Effector memory CD8-positive, alpha-beta T cell (primary cell): ENCODE measurements around the gene ZCCHC24.

Experiments
- ATAC-seq: fragments of 150-1000 bp; cut with Tn5 transposase; replicated peaks from 2 replicates; pipeline ENCODE4 v1.10.0; 2021; ENCODE audit warnings: mild to moderate bottlenecking, moderate library complexity
- DNase-seq, 3 experiments: peaks; one replicate each; pipeline ENCODE4 v3.0.0; 2021
- H3K27ac Mint-ChIP-seq, 2 donors: one replicate each; pipeline ENCODE4 v1.8.0; 2022; ENCODE audit warnings: mild to moderate bottlenecking in 2 of 2, mixed read lengths in 2 of 2, moderate library complexity in 2 of 2
- H3K27me3 Mint-ChIP-seq, 2 donors: one replicate each; pipeline ENCODE4 v1.8.0; 2022; ENCODE audit warnings: mixed read lengths in 2 of 2
- H3K36me3 Mint-ChIP-seq: one replicate; pipeline ENCODE4 v1.8.0; 2022; ENCODE audit warnings: mild to moderate bottlenecking, moderate library complexity, mixed read lengths; ENCODE audit not compliant: insufficient read depth
- H3K4me1 Mint-ChIP-seq, 2 donors: one replicate each; pipeline ENCODE4 v1.8.0; 2022; ENCODE audit warnings: low read depth in 2 of 2, mixed read lengths in 2 of 2
- H3K4me3 Mint-ChIP-seq, 2 donors: one replicate each; pipeline ENCODE4 v1.8.0; 2022; ENCODE audit warnings: mild to moderate bottlenecking in 2 of 2, mixed read lengths in 2 of 2, moderate library complexity in 2 of 2
- H3K9me3 Mint-ChIP-seq, 2 donors: one replicate each; pipeline ENCODE4 v1.8.0; 2022; ENCODE audit warnings: mixed read lengths in 2 of 2

Gene ZCCHC24

DNA sequence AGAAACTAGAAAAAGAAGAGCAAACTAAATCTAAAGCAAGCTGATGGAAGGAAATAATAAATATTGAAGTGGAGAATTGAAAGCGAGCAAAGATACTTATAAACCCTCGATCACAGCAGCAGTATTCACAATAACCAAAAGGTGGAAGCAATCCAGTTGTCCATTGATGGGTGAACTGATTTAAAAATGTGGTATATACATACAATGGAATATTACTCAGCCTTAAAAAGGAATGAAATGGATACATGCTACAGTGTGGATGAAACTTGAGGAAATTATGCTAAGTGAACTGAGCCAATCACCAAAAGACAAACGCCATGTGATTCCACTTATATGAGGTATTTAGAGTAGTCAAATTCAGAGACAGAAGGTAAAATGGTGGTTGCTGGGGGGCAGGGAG, 17.5 kb downstream of the ZCCHC24 start:
- DNase-seq (no peak), ATAC-seq (no peak)
- Mint-ChIP-seq H3K4me3 (no peak overlapping the region), H3K27me3 (no peaks in the 10 kb centered on the region), H3K27ac (no peak overlapping the region), H3K9me3 (no peaks in the 10 kb centered on the region), H3K4me1 (peaks cover 2 to 5% of the 10 kb centered on the region in 2 donors), H3K36me3 (no peaks in the 10 kb centered on the region)

DNA sequence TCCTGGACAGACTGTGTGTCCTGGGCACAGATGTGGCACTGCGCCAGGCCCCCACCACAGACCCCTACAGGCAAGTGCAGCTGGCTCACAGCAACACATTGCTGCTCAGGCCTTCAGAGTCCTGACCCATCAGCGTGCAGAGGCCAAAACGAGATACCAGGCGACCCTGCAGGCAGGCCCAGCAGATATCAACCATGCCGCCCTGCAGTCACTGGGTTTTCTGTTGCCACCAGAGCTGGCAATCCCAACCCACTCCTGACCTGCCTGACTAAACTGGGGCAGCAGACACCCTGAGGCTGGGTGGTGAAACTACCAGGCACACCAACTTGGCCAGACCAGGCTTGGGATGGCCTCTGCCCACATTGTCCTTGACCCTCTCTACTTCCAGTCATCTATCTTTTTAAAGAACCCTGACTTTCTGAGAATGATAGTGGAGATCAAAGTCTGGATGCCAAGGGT, 20.3 kb downstream of the ZCCHC24 start:
- ATAC-seq: no peak
- Mint-ChIP-seq H3K4me3 (no peak overlapping the region), H3K36me3 (no peaks in the 10 kb centered on the region)

DNA sequence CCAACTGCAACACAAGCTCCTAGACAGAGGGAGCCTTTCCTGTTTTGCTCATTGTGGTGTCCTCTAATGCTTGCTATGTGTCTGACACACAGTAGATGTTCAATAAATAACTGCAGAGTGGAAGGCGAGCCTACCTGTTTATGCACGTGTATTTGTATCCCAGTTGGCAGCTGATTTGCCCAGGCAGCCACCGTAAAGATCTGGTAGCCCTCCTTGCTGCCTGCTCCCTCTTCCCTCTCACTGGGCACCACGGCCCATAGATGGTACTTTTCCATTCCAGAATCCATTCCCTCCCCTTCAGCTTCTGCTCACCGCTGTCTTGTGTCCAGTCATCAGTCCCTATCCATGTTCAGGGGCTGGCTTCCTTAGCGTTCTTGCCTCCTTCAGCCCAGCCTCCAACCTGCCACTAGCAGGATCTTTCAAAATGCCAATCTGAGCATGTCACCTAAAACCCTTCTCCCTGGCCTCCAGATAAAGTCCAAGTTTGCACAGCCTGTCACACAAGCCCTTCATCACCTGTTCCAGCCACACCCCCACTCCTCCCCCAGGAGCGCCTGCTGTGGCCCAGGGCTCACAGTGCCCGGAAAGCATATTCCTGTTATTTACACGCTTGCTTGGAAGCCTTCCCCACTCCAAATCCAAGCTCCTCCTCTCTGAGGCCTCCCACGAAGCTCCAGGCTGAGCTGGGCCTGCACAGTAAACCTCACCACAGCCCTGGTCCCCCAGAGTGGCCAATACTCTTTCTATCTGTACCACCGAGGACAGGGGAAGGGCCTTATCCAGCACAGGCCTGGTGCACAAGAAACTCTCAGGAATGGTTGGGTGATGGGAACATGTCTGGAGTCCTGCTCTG, 21.0 kb downstream of the ZCCHC24 start:
- DNase-seq (no peak), ATAC-seq (no peak)
- peaks cover 2 to 5% of the 10 kb centered on the region in 2 donors for H3K4me1 Mint-ChIP-seq
- no peaks in the 10 kb centered on the region for H3K9me3 Mint-ChIP-seq
- no peaks in the 10 kb centered on the region for H3K36me3 Mint-ChIP-seq
- H3K27ac Mint-ChIP-seq: peak overlapping the region in 1 of 2 donors; percentile 5
- H3K4me3 Mint-ChIP-seq: no peak overlapping the region
- H3K27me3 Mint-ChIP-seq: no peaks in the 10 kb centered on the region

More for the DNA sequence above, 20.3 kb downstream of the ZCCHC24 start:
- Mint-ChIP-seq H3K9me3 (no peaks in the 10 kb centered on the region), H3K4me1 (peaks cover 2 to 5% of the 10 kb centered on the region in 2 donors), H3K27me3 (no peaks in the 10 kb centered on the region), H3K27ac (no peak overlapping the region)
- no peak for DNase-seq

DNA sequence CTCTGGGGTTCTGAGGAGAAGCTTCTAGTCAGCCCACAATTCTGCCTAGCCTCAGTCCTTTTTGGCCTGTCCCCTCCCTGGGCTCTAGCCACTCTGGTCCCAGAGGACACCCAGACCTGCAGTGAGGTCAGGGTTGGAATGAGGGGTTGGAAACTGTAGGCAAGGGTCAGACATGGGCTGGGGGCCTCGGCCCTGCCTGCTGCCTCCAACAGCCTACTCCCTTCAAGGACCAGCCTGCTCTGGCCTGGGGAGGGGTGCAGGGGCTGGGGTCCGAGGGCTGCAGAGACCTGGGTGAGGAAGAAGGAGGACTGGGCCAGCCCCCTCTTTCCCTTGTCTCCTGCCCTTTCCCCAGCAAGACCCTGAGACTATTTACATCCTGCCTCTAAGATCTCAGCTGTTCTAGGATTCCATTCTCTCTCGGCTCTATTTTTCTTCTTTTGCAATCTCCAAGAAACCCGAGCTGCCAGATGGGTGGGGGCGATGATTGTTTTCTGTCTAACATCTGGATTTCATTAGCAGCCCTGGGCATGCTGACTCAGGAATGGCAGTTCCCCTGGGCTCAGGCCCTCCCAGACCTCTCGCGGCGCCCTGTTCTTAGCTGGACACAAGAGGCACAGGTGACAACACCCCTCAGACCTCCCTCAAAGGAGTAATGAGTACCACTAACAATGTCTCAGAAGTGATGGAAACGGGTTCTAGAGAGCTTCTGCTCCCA, 23.1 kb downstream of the ZCCHC24 start:
- H3K36me3 Mint-ChIP-seq: no peaks in the 10 kb centered on the region
- H3K4me3 Mint-ChIP-seq: no peak overlapping the region
- no peaks in the 10 kb centered on the region for H3K9me3 Mint-ChIP-seq
- peaks cover 0 to 2% of the 10 kb centered on the region in 2 donors for H3K4me1 Mint-ChIP-seq
- no peaks in the 10 kb centered on the region for H3K27me3 Mint-ChIP-seq
- ATAC-seq (no peak), DNase-seq (no peak)
- H3K27ac Mint-ChIP-seq: no peak overlapping the region

DNA sequence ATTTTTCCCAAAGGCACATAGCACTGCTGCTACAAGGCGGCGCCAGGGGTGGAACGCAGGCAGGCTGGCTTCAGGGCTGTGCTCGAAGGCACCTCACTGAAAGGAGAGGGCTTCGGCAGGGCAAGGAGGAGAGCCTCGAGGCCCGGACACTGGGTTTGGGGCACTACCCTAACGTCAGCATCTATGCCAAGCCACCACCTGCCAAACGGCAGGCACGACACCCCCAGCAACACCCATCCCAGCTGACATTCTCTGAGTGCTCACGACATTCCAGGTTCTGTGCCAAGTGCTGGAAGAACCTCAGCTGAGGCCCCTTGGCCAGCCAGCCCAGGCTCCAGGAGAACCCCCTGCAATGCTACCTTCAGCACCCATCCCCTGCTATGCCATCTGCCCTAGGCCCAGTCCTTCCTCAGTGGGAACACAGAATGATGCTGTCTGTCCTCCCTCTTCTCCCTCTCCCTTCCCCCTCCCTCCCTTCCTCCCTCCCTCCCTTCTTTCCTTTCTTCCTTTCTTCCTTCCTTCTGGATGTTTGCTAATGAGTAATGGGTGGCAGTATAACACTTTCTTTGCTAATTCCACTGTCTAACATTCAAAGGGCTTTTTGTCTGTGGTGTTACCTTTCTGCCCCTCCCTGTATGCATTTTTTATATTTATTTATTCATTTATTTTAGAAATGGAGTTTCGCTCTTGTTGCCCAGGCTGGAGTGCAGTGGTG, 24.3 kb downstream of the ZCCHC24 start:
- Mint-ChIP-seq H3K4me1 (peaks cover 0 to 2% of the 10 kb centered on the region in 2 donors), H3K4me3 (no peak overlapping the region), H3K27me3 (no peaks in the 10 kb centered on the region), H3K9me3 (no peaks in the 10 kb centered on the region), H3K36me3 (no peaks in the 10 kb centered on the region), H3K27ac (no peak overlapping the region)
- ATAC-seq: no peak
- no peak for DNase-seq

DNA sequence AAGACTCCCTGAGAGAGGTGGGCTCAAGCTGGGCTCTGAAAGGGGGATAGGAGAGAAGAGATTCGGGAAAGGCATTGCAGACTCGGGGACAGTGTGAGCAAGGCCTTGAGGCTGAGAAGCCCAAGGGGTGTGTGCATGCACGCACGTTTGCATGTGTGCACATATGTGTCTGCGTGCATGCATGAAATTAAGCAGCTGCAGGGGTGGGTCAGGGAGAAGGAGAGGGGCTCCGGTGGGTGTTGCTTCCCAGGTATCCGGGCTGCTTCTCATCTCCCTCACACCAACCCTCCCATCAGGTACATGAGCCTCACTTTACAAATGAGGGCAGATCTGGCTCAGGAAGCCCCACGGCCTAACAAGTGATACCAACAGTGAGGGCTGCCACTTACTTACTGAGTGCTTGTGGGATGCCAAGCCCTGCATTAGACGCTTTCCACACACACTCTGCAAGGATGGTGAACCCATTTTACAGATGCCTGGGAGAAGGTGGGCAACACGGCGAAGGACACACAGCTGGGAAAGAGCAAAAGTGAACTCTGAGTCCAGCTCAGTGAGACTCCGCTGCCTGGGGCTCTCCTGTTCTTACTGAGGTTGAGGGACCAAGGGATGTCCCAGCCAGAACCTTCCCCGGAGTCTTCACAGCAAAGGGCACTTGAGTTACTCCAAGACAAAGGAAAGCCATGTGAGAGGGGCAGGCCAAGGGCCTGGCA, 26.4 kb downstream of the ZCCHC24 start:
- ATAC-seq: no peak
- H3K4me3 Mint-ChIP-seq: no peak overlapping the region
- H3K27ac Mint-ChIP-seq: peak overlapping the region in 1 of 2 donors; percentile 7
- no peak for DNase-seq
- no peaks in the 10 kb centered on the region for H3K27me3 Mint-ChIP-seq
- no peaks in the 10 kb centered on the region for H3K36me3 Mint-ChIP-seq
- H3K9me3 Mint-ChIP-seq: no peaks in the 10 kb centered on the region
- H3K4me1 Mint-ChIP-seq: peaks cover 0 to 4% of the 10 kb centered on the region in 2 donors

DNA sequence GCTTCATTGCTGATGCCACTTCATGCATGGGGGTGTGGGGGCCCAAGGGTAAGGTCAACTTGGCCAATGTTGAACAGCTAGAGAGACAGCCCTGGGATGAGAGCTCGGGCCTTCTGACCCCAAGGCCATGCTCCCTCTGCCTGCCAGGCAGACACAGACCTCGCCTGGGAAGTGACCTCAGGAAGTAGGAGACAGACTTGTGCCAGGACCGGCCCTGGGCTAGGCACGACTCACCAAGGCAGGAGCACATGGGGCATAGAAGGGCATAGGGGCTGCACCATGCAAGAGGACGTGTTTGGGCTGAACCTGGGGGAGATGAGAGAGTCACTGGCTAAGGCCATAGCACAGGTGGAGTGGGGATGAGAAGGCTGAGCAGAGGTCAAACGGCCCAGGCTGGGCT, 27.1 kb downstream of the ZCCHC24 start:
- Mint-ChIP-seq H3K9me3 (no peaks in the 10 kb centered on the region), H3K4me3 (no peak overlapping the region), H3K27ac (peak overlapping the region in 1 of 2 donors; percentile 7), H3K4me1 (peaks cover 6 to 8% of the 10 kb centered on the region in 2 donors), H3K27me3 (no peaks in the 10 kb centered on the region), H3K36me3 (no peaks in the 10 kb centered on the region)
- DNase-seq (no peak), ATAC-seq (no peak)

DNA sequence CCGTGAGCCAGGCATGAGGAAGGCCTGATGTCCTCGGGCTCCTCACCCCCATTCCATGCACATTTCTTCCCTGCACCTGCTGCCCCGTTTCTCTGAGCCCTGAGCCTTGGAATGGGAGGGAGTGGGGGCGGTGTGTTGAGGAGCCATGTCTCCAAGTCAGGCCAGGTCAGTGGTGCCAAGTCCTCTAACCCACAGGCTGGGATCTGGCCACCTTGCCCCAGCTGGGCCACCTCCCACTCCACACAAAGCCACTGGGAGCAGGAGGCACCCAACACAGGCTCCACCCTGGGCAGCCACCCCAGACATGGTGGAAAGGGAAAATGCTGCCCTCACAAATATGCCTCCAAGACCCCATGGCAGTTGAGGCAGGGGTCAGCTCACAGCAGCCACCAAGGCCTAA, 27.7 kb downstream of the ZCCHC24 start:
- H3K9me3 Mint-ChIP-seq: no peaks in the 10 kb centered on the region
- no peak overlapping the region for H3K27ac Mint-ChIP-seq
- ATAC-seq (no peak), DNase-seq (no peak)
- H3K27me3 Mint-ChIP-seq: no peaks in the 10 kb centered on the region
- no peak overlapping the region for H3K4me3 Mint-ChIP-seq
- H3K36me3 Mint-ChIP-seq: no peaks in the 10 kb centered on the region
- peaks cover 10 to 12% of the 10 kb centered on the region in 2 donors for H3K4me1 Mint-ChIP-seq

DNA sequence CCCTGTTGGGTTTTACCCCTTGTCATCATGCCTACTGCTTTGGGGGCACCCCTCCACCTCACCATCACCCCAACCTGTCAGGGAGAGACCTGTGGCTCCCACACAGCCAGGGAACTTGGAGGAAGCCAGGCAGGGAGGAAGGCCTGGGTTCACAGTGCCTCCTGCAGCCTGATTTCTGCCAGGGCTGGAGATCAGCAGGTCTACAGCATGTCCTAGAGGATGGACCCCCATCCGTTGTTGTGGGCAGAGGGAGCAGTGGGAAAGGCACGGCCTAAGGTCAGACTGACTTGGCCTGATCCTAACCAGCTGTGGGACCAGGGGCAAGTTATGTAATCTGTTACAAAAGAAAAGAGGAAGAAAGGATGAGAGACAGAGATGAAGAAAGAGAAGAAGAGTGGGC, 28.2 kb downstream of the ZCCHC24 start:
- H3K36me3 Mint-ChIP-seq: no peaks in the 10 kb centered on the region
- ATAC-seq (no peak), DNase-seq (no peak)
- H3K27ac Mint-ChIP-seq: no peak overlapping the region
- H3K27me3 Mint-ChIP-seq: no peaks in the 10 kb centered on the region
- no peaks in the 10 kb centered on the region for H3K9me3 Mint-ChIP-seq
- H3K4me1 Mint-ChIP-seq: peaks cover 10 to 12% of the 10 kb centered on the region in 2 donors
- no peak overlapping the region for H3K4me3 Mint-ChIP-seq

DNA sequence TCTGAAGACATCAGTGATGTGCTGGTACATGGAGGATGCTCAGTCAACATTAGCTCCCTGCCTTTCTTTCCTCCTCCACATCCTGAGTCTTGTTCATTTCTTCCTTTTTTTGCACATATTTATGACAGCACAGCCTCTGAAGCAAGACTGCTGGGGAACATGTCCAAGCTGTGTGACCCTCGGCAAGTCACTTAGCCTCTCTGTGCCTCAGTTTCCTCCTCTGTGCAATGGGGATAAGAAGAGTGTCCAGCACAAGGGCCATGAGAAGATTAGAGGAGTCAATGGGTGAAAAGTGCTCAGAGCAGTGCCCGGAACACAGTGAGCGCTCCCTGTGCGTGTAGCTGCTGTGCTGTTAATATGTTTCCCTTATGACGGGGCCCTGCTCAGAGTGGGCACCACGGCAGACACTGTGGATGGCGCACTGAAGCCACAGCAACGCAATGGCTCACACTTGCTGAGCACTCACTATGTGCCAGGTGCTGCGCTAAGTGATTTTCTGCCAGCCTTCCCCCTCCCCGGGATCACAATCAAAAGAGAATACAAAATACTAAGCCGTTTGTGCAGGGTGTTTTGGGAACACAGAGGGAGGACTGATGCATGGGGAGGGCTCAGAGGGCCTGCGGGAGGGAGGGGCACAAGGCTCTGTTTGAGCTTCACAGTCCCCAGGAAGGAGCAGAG, 28.7 kb downstream of the ZCCHC24 start:
- no peaks in the 10 kb centered on the region for H3K36me3 Mint-ChIP-seq
- DNase-seq (no peak), ATAC-seq (no peak)
- H3K9me3 Mint-ChIP-seq: no peaks in the 10 kb centered on the region
- peaks cover 10 to 12% of the 10 kb centered on the region in 2 donors for H3K4me1 Mint-ChIP-seq
- H3K27me3 Mint-ChIP-seq: no peaks in the 10 kb centered on the region
- H3K27ac Mint-ChIP-seq: no peak overlapping the region
- H3K4me3 Mint-ChIP-seq: no peak overlapping the region

DNA sequence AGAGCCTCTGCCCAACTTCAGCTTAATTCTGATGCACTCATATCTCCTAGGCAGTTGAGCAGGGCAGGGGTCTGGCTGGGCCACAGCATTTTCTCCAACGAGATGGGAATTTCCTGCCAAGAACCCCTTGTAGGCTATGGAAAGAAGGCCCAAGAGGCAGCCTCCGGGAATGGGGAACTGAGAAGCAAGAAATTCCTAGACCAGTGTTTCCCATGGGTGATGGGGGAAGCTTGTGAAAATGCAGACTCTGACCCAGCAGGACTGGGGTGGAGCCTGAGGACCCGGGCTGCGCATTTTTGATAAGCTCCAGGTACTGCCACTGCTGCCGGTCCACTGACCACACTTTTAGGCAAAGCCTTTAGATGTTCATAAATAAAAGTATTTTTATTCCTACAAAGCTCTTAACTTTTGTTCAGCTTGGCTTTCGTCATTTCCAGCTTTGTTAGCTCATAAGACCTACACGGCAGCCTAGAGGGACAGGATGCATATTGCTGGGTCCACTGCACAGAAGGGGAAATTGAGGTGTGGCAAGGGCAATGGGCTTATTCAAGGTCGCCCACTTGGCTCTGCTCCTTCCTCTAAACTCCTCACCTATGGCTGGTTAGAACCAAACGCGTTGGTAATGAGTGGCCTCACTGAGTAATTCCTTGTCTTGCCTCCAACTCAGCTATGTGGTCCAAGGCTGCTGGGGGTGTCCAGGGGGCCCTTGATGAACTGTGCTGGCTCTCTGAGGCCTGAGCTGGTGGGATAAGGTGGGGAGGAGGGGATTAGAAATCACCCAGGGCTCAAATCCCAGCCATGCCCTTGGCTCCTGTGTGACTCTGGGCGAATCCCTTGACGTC, 29.5 kb downstream of the ZCCHC24 start:
- no peak overlapping the region for H3K27ac Mint-ChIP-seq
- no peak overlapping the region for H3K4me3 Mint-ChIP-seq
- ATAC-seq (no peak), DNase-seq (no peak)
- H3K9me3 Mint-ChIP-seq: no peaks in the 10 kb centered on the region
- no peaks in the 10 kb centered on the region for H3K27me3 Mint-ChIP-seq
- H3K4me1 Mint-ChIP-seq: peaks cover 10 to 12% of the 10 kb centered on the region in 2 donors
- no peaks in the 10 kb centered on the region for H3K36me3 Mint-ChIP-seq

DNA sequence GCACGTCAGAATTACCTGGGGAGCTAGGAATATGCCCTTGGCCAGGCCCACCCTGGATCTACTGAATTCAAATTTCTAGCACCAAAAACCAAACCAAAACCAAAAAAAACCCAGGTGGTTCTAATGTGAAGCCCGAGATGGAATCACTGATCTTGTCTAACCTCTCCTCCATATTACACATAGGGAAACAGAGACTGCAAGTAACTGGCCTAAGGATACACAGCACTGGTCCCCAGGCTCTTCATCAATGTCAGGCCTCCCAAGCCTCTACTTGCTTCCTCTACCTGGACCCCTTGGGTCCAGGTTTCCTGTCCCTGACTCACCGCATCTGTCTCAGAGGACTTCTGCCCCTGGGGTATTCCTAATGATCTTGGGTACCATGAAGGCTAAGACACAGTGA, 30.7 kb downstream of the ZCCHC24 start:
- H3K4me3 Mint-ChIP-seq: no peak overlapping the region
- H3K9me3 Mint-ChIP-seq: no peaks in the 10 kb centered on the region
- no peak for ATAC-seq

More for the DNA sequence above, 30.7 kb downstream of the ZCCHC24 start:
- Mint-ChIP-seq H3K27ac (peak overlapping the region in 1 of 2 donors; percentile 38), H3K27me3 (no peaks in the 10 kb centered on the region), H3K36me3 (no peaks in the 10 kb centered on the region), H3K4me1 (peaks cover 10 to 12% of the 10 kb centered on the region in 2 donors)
- no peak for DNase-seq
